PC-9 (cell line): ENCODE data around the gene C9.

Source experiments
- CTCF ChIP-seq: fragments of 200-600 bp; sonication (generic); conservative IDR thresholded peaks from 2 replicates; pipeline ENCODE4 v1.6.1; 2017; ENCODE audit warnings: mixed run types, antibody characterized with exemption, mild to moderate bottlenecking, moderate library complexity
- EZH2 ChIP-seq: fragments of 200-600 bp; sonication (generic); IDR thresholded peaks from 2 replicates; pipeline ENCODE4 v1.8.0; 2017; ENCODE audit warnings: antibody characterized with exemption, low read depth

- TF ChIP-seq CTCF (no peak), EZH2 (no peak)
Observed at GRCh38 chr5:39361306-39361705, 3.0 kb downstream of the C9 start.
